Hepatocyte (in vitro differentiated cells): Measurements from ENCODE around the gene PTPMT1. TPM values are rescaled to one million over a fixed set of nuclear protein-coding genes. Genes with fewer than 3 reads are reported as not detected.

Experiments used
- DNase-seq: peaks from one replicate; pipeline ENCODE4 v3.0.0-alpha.2; 2016; ENCODE audit warnings: low spot score
- H2AFZ ChIP-seq: fragments of 200-600 bp; sonication (generic); 2 replicates; pipeline ENCODE4 v1.6.0; 2016; ENCODE audit warnings: antibody characterized with exemption, mild to moderate bottlenecking
- H3K27ac ChIP-seq: fragments of 200-600 bp; sonication (generic); 2 replicates; pipeline ENCODE4 v1.5.1; 2016; ENCODE audit warnings: mild to moderate bottlenecking
- H3K27me3 ChIP-seq: fragments of 200-600 bp; sonication (generic); 2 replicates; pipeline ENCODE4 v1.6.1; 2016
- H3K36me3 ChIP-seq: fragments of 200-600 bp; sonication (generic); replicated peaks from 2 replicates; pipeline ENCODE4 v1.5.1; 2016; ENCODE audit warnings: low read depth; ENCODE audit not compliant: insufficient read depth
- H3K4me1 ChIP-seq: fragments of 200-600 bp; sonication (generic); 2 replicates; pipeline ENCODE4 v1.5.1; 2016; ENCODE audit warnings: mild to moderate bottlenecking, moderate library complexity; ENCODE audit not compliant: insufficient read depth
- H3K4me2 ChIP-seq: fragments of 200-600 bp; sonication (generic); 2 replicates; pipeline ENCODE4 v1.6.0; 2016
- H3K4me3 ChIP-seq: fragments of 200-600 bp; sonication (generic); 2 replicates; pipeline ENCODE4 v1.5.1; 2016; ENCODE audit warnings: mild to moderate bottlenecking
- H3K79me2 ChIP-seq: fragments of 200-600 bp; sonication (generic); 2 replicates; pipeline ENCODE4 v1.6.0; 2017; ENCODE audit warnings: mild to moderate bottlenecking
- H3K9me2 ChIP-seq: fragments of 200-600 bp; sonication (generic); replicated peaks from 2 replicates; pipeline ENCODE4 v1.6.0; 2017; ENCODE audit warnings: mild to moderate bottlenecking; ENCODE audit not compliant: insufficient read depth
- H3K9me3 ChIP-seq: fragments of 200-600 bp; sonication (generic); 2 replicates; pipeline ENCODE4 v1.5.1; 2016; ENCODE audit warnings: low read depth, mild to moderate bottlenecking
- H4K20me1 ChIP-seq: fragments of 200-600 bp; sonication (generic); 2 replicates; pipeline ENCODE4 v1.6.0; 2016; ENCODE audit warnings: mild to moderate bottlenecking; ENCODE audit not compliant: insufficient read depth, poor library complexity, severe bottlenecking
- CTCF ChIP-seq: fragments of 200-600 bp; sonication (generic); IDR thresholded peaks from 2 replicates; pipeline ENCODE4 v1.5.1; 2016; ENCODE audit warnings: antibody characterized with exemption, mild to moderate bottlenecking; ENCODE audit not compliant: poor library complexity
- EZH2 ChIP-seq: fragments of 200-600 bp; sonication (generic); IDR thresholded peaks from 2 replicates; pipeline ENCODE4 v1.6.1; 2016; ENCODE audit warnings: antibody characterized with exemption, mild to moderate bottlenecking, borderline replicate concordance
- EZH2phosphoT487 ChIP-seq: fragments of 200-600 bp; sonication (generic); IDR thresholded peaks from one replicate; pipeline ENCODE4 v1.6.1; 2018; ENCODE audit warnings: antibody characterized with exemption, mild to moderate bottlenecking, low read depth, moderate library complexity; ENCODE audit not compliant: unreplicated experiment, severe bottlenecking
- WGBS: methylation state at CpG from one replicate; pipeline ENCODE4 v1.1.6; 2016; ENCODE audit warnings: low lambda C conversion rate; ENCODE audit errors: missing lambda C conversion rate; 5-methylcytosine and 5-hydroxymethylcytosine counted together
- polyA plus RNA-seq: library from polyadenylated mRNA; unstranded; fragments of >200 nt; fragmentation: Nextera tagmentation; extraction: Ambion mirVana; gene quantifications from 2 replicates; pipeline ENCODE4 v1.2.1, GENCODE V29; 2016
- total RNA-seq: library from RNA; depleted of rRNA; stranded (reverse); fragments of >200 nt; gene quantifications from 2 replicates; pipeline ENCODE4 v1.2.3, GENCODE V29; 2014

The PTPMT1 gene
- total and polyA plus RNA-seq, 2 experiments from 2014 or later: 108 to 112 TPM

GRCh38 chr11:47586098-47586855, 20.9 kb downstream of the PTPMT1 start, which contains the start of gene FAM180B:
FAM180B (plus strand) TSS chr11:47586678; CDS start chr11:47586769, 91 bp downstream.
- H3K9me2 ChIP-seq: no peaks in the 10 kb centered on the region
- no peak within 1 kb of the TSS for H2AFZ ChIP-seq

GRCh38 chr11:47587039-47587716, 21.8 kb downstream of the PTPMT1 start:
- Histone ChIP-seq H3K9me2 (no peaks in the 10 kb centered on the region), H3K4me1 (no peaks in the 10 kb centered on the region), H3K9me3 (no peaks in the 10 kb centered on the region), H3K4me2 (no peak overlapping the region), H3K27ac (no peak overlapping the region), H3K79me2 (no peaks in the 10 kb centered on the region), H2AFZ (no peak overlapping the region), H3K27me3 (peaks cover 2% of the 10 kb centered on the region), H3K4me3 (no peak overlapping the region), H3K36me3 (no peaks in the 10 kb centered on the region), H4K20me1 (no peaks in the 10 kb centered on the region)
- DNase-seq: no peak
- TF ChIP-seq CTCF (no peak), EZH2 (no peak), EZH2phosphoT487 (no peak)
- 85% methylated on average over 6 of the region's 6 CpGs for WGBS

More at GRCh38 chr11:47586098-47586855, 20.9 kb downstream of the PTPMT1 start, which contains the start of gene FAM180B:
- no peaks in the 10 kb centered on the region for H3K36me3 ChIP-seq
- DNase-seq: no peak
- peaks cover 3% of the 10 kb centered on the region for H3K79me2 ChIP-seq
- no peak for TF ChIP-seq EZH2phosphoT487
- no peak for TF ChIP-seq CTCF
- TF ChIP-seq EZH2: no peak
- no peaks in the 10 kb centered on the region for H3K4me1 ChIP-seq
- H4K20me1 ChIP-seq: no peaks in the 10 kb centered on the region
- no peaks in the 10 kb centered on the region for H3K27me3 ChIP-seq
- no peak within 1 kb of the TSS for H3K27ac ChIP-seq
- no peaks in the 10 kb centered on the region for H3K9me3 ChIP-seq
- 81% methylated on average over 12 of the region's 12 CpGs for WGBS
- no peak within 1 kb of the TSS for H3K4me2 ChIP-seq
- H3K4me3 ChIP-seq: no peak within 1 kb of the TSS

DNA sequence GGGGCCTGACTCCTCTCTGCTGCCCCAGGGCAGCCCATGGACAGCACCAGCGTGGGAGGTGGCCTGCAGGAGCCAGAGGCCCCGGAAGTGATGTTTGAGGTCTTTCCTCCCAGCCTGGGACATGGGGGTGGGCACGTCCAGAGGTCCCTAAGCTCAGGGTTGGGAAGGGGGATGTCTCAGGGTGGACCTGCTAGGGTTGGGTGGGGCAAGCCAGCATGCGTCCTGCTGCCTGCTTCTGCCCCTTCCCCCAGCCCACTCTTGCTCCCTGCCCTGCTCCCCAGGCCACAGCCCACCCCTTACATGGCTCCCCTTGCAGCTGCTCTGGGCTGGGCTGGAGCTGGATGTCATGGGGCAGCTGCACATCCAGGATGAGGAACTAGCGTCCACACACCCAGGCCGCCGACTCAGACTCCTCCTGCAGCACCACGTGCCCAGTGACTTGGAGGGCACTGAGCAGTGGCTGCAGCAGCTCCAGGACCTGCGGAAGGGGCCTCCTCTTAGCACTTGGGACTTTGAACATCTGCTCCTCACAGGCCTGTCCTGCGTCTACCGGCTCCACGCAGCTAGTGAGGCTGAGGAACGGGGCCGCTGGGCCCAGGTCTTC, 22.4 kb downstream of the PTPMT1 start:
- no peak overlapping the region for H3K4me3 ChIP-seq
- 85% methylated on average over 12 of the region's 14 CpGs for whole genome bisulfite sequencing

More for the DNA sequence above, 22.4 kb downstream of the PTPMT1 start:
- H3K27ac ChIP-seq: no peak overlapping the region
- no peaks in the 10 kb centered on the region for H3K36me3 ChIP-seq
- no peaks in the 10 kb centered on the region for H3K4me1 ChIP-seq
- no peaks in the 10 kb centered on the region for H3K79me2 ChIP-seq
- H3K9me3 ChIP-seq: no peaks in the 10 kb centered on the region
- no peak for DNase-seq
- no peaks in the 10 kb centered on the region for H4K20me1 ChIP-seq
- no peak overlapping the region for H3K4me2 ChIP-seq
- no peak overlapping the region for H2AFZ ChIP-seq
- no peak for TF ChIP-seq EZH2phosphoT487
- TF ChIP-seq EZH2: no peak
- no peak for TF ChIP-seq CTCF
- no peaks in the 10 kb centered on the region for H3K9me2 ChIP-seq
- H3K27me3 ChIP-seq: peaks cover 9% of the 10 kb centered on the region
